B cell (primary cell): ENCODE data around the gene BEST2. TPM values are rescaled to one million over a fixed set of nuclear protein-coding genes. Genes with fewer than 3 reads are reported as not detected.

Experiments used
- ATAC-seq: fragments of 200-7000 bp; cut with Tn5 transposase; one replicate; pipeline ENCODE4 v1.10.0; 2021; ENCODE audit warnings: low read depth, mild to moderate bottlenecking, moderate number of reproducible peaks, moderate library complexity
- CTCF ChIA-PET: fragments of 350-600 bp; sonication (Branson Sonifier 250); formaldehyde crosslinking; loops from one replicate; lab custom pipeline; 2021; ENCODE audit warnings: antibody characterized with exemption, inconsistent platforms; lab: Charles Lee
- POLR2A ChIA-PET: fragments of 350-600 bp; sonication (Branson Sonifier 250); formaldehyde crosslinking; loops from one replicate; lab custom pipeline; 2021; ENCODE audit warnings: antibody characterized with exemption; lab: Charles Lee
- DNase-seq: peaks from one replicate; pipeline ENCODE4 v3.0.0; 2013
- H2AFZ ChIP-seq: 2 replicates; pipeline ENCODE4 v1.6.1; 2012; ENCODE audit warnings: mild to moderate bottlenecking, low read depth, low read length; ENCODE audit not compliant: insufficient read depth, poor library complexity, severe bottlenecking
- H3K27ac ChIP-seq, 2 donors: 1 replicate in 1 of 2; 2 replicates in 1 of 2; pipeline ENCODE4 v1.5.1; 2012 to 2013; ENCODE audit warnings: low read length in 2 of 2, mild to moderate bottlenecking in 2 of 2, moderate library complexity in 1 of 2
- H3K27me3 ChIP-seq, 4 experiments: fragments of 200-600 bp in 1 of 4; sonication (generic) in 1 of 4; replicated peaks in 1 of 4; 1 replicate in 2 of 4; 2 replicates in 2 of 4; pipeline versions ENCODE4 v1.6.1 to v1.7.0; 2013 to 2016; ENCODE audit warnings: low read length in 3 of 4, mild to moderate bottlenecking in 2 of 4, mixed read lengths in 1 of 4, moderate library complexity in 1 of 4; ENCODE audit not compliant: insufficient read depth in 4 of 4, control insufficient read depth in 3 of 4; ENCODE audit errors: control extremely low read depth in 1 of 4
- H3K36me3 ChIP-seq, 2 experiments: replicated peaks in 1 of 2; 1 replicate in 1 of 2; 2 replicates in 1 of 2; pipeline versions ENCODE4 v1.6.1 to v1.7.1; 2013; ENCODE audit warnings: low read length in 1 of 2; ENCODE audit not compliant: insufficient read depth in 2 of 2, control insufficient read depth in 1 of 2; ENCODE audit errors: control extremely low read depth in 1 of 2, extremely low read depth in 1 of 2
- H3K4me1 ChIP-seq, 2 donors: fragments of 200-600 bp in 1 of 2; sonication (generic) in 1 of 2; 1 replicate in 1 of 2; 2 replicates in 1 of 2; pipeline versions ENCODE4 v1.5.1 to v1.6.1; 2013 to 2017; ENCODE audit warnings: low read length in 2 of 2; ENCODE audit not compliant: control insufficient read depth in 2 of 2, insufficient read depth in 2 of 2
- H3K4me2 ChIP-seq: replicated peaks from 2 replicates; pipeline ENCODE3; 2012; ENCODE audit warnings: mild to moderate bottlenecking, low read depth, low read length; ENCODE audit not compliant: poor library complexity, severe bottlenecking
- H3K4me3 ChIP-seq, 5 experiments: fragments of 200-600 bp in 1 of 5; sonication (generic) in 1 of 5; 1 replicate in 3 of 5; 2 replicates in 2 of 5; pipeline versions ENCODE4 v1.5.1 to v1.7.0; 2011 to 2016; ENCODE audit warnings: low read length in 4 of 5, mild to moderate bottlenecking in 4 of 5, low read depth in 2 of 5, control low read depth in 1 of 5, moderate library complexity in 1 of 5; ENCODE audit not compliant: insufficient read depth in 1 of 5; ENCODE audit errors: control extremely low read depth in 1 of 5, extremely low read depth in 1 of 5
- H3K79me2 ChIP-seq: fragments of 200-600 bp; sonication (generic); one replicate; pipeline ENCODE4 v1.6.0; 2016; ENCODE audit warnings: low read length; ENCODE audit not compliant: control insufficient read depth, insufficient read depth
- H3K9ac ChIP-seq: fragments of 200-600 bp; sonication (generic); 2 replicates; pipeline ENCODE4 v1.6.1; 2017; ENCODE audit warnings: mild to moderate bottlenecking, low read length, moderate library complexity
- H3K9me3 ChIP-seq, 3 donors: one replicate each; pipeline versions ENCODE4 v1.6.1 to v1.7.1; 2013; ENCODE audit warnings: low read length in 2 of 3; ENCODE audit not compliant: control insufficient read depth in 2 of 3, insufficient read depth in 1 of 3; ENCODE audit errors: control extremely low read depth in 1 of 3
- H4K20me1 ChIP-seq: 2 replicates; pipeline ENCODE4 v1.6.0; 2012; ENCODE audit warnings: mild to moderate bottlenecking, low read length; ENCODE audit not compliant: insufficient read depth, control insufficient read depth, poor library complexity, severe bottlenecking
- H3K27ac Mint-ChIP-seq: one replicate; pipeline ENCODE4 v1.8.0; 2021; ENCODE audit warnings: mixed read lengths
- H3K27me3 Mint-ChIP-seq: one replicate; pipeline ENCODE4 v1.8.0; 2021; ENCODE audit warnings: mixed read lengths
- H3K4me1 Mint-ChIP-seq: one replicate; pipeline ENCODE4 v1.8.0; 2021; ENCODE audit warnings: mixed read lengths
- H3K4me3 Mint-ChIP-seq: one replicate; pipeline ENCODE4 v1.8.0; 2021; ENCODE audit warnings: mixed read lengths
- H3K9me3 Mint-ChIP-seq: one replicate; pipeline ENCODE4 v1.8.0; 2022; ENCODE audit warnings: mixed read lengths; ENCODE audit not compliant: insufficient read depth
- CTCF ChIP-seq: fragments of 200-600 bp; IDR thresholded peaks from one replicate; pipeline ENCODE4 v1.8.0; 2022; ENCODE audit warnings: antibody characterized with exemption, mild to moderate bottlenecking
- EZH2 ChIP-seq: IDR thresholded peaks from 2 replicates; pipeline ENCODE4 v1.6.1; 2012; ENCODE audit warnings: borderline replicate concordance, low read depth, mild to moderate bottlenecking, moderate library complexity, low read length; ENCODE audit not compliant: insufficient read depth, poor library complexity, severe bottlenecking
- WGBS: methylation state at CpG from one replicate; pipeline ENCODE4 v1.1.5; 2013; ENCODE audit warnings: missing lambda C conversion rate; ENCODE audit not compliant: insufficient coverage; 5-methylcytosine and 5-hydroxymethylcytosine counted together
- intact Hi-C: fragments of 100-400 bp; cut with micrococcal nuclease; formaldehyde crosslinking; loops from one replicate; pipeline ENCODE4 v1.10.0; 2022
- polyA plus RNA-seq: library from polyadenylated mRNA; depleted of rRNA; stranded (reverse); fragments of >200 nt; gene quantifications from 2 replicates; pipeline ENCODE4 v1.2.3, GENCODE V29; 2012
- total RNA-seq, 2 donors: library from RNA; stranded (reverse); fragments of 120-200 nt in 1 of 2; gene quantifications; 1 replicate in 1 of 2; 2 replicates in 1 of 2; pipeline versions ENCODE4 v1.2.3 to v1.2.4, GENCODE V29; 2013 to 2022

Gene BEST2
- total and polyA plus RNA-seq, 2 donors (not counting 1 experiment from before 2014, with no cell fraction given), result 0.07 TPM; not detected in 1

DNA sequence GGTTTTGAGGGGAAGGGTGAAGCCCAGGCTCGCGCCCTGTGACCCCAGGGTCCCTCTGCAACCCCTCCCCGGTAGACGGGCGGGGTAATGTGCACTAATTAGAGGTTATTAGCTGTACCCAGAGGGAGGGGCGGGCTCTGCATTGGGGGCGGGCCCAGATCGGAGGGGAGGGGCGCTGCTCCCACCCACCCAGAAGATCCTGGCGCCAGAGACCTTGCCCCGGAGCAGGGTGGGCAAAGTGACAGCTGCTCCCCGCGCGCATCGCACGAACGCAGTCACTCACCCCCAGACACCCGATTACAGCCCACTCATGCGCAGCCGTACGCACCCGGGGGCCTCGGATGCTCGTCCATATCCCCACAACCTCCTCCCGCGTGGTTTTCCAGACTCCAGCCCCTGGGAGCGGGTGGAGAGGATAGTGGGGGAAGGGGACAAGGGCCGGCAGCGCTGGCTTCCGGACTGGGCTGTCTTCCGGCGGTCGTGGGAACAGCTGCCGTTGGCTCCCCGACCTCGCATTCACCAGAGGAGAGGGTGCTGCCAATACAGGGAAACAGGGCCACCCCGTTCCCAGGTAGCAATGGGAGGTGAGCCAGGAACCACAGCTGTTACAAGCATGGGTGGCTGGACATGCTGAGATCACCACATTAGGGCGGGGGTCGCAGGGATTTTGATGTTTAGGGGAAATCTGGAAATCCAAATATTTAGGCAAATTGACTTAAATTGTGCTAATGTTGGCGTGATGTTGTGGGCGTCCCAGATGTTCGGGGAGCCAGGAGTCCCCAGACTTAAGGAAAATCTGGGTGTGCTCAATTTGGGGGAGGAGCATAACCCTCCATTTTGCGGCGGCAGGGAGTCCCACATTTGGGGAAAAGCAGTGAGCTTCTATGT, 26.7 kb downstream of the BEST2 start:
- peaks cover 34 to 54% of the 10 kb centered on the region in 2 donors for H3K4me1 ChIP-seq
- TF ChIP-seq EZH2 (no peak), CTCF (no peak)
- ATAC-seq (peak; percentile 2), DNase-seq (peak; percentile 80)
- H3K9me3 ChIP-seq, result no peaks in the 10 kb centered on the region
- intact Hi-C loops, result no loop called here
- H3K79me2 ChIP-seq, result peaks cover 2% of the 10 kb centered on the region
- no peaks in the 10 kb centered on the region for H4K20me1 ChIP-seq
- peak overlapping the region; percentile 95 for H3K4me2 ChIP-seq
- Mint-ChIP-seq H3K27me3 (no peaks in the 10 kb centered on the region), H3K9me3 (no peaks in the 10 kb centered on the region), H3K4me1 (peaks cover 49% of the 10 kb centered on the region), H3K4me3 (peak overlapping the region; percentile 88), H3K27ac (peak overlapping the region; percentile 84)
- CTCF ChIA-PET, result interaction anchor here (0.5 to 27.9 kb wide), 9 partner anchors 9 to 96 kb away, joined by 3 to 1147 read pairs (median 5); partner anchors contain the start of genes DHPS, JUNB, PRDX2 and RNASEH2A
- H2AFZ ChIP-seq, result peak overlapping the region; percentile 73
- H3K27me3 ChIP-seq, result no peaks in the 10 kb centered on the region
- no peaks in the 10 kb centered on the region for H3K36me3 ChIP-seq
- H3K9ac ChIP-seq, result peak overlapping the region; percentile 78
- 8% methylated on average over 31 of the region's 44 CpGs for WGBS
- peak overlapping the region; percentile 83 to 86 for H3K27ac ChIP-seq
- POLR2A ChIA-PET, result interaction anchor here (0.6 to 6.9 kb wide), 10 partner anchors 9 to 340 kb away, joined by 3 to 233 read pairs (median 6); partner anchors contain the start of genes DNASE2, JUNB, NACC1 and RNASEH2A
- peak overlapping the region; percentile 63 to 89 (median 75) for H3K4me3 ChIP-seq

DNA sequence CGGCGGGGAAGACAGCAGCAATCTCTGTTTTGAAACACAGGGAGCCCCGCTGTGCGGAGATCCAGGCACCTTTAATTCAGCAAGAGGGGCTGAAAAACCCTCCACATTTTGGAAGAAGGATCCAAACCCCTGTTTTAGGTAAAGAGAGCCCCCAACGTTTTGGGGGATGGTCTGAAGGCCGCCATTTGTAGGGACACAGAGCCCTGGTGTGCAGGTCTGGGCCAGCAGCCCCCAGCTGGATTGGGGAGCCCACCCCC, 27.2 kb downstream of the BEST2 start:
- H3K9me3 Mint-ChIP-seq, result no peaks in the 10 kb centered on the region
- ChIA-PET CTCF (interaction anchor here (0.5 to 27.9 kb wide), 8 partner anchors 9 to 97 kb away, joined by 3 to 1147 read pairs (median 20); partner anchors contain the start of genes DHPS, JUNB, PRDX2 and RNASEH2A), POLR2A (interaction anchor here (0.6 to 6.9 kb wide), 4 partner anchors 9 to 49 kb away, joined by 4 to 233 read pairs (median 20); partner anchors contain the start of gene JUNB)
- H3K4me3 Mint-ChIP-seq, result peak overlapping the region; percentile 88
- peaks cover 51% of the 10 kb centered on the region for H3K4me1 Mint-ChIP-seq
- DNase-seq (no peak), ATAC-seq (no peak)
- TF ChIP-seq CTCF (no peak), EZH2 (no peak)
- 53% methylated on average over 6 of the region's 6 CpGs for WGBS
- H3K9ac ChIP-seq, result no peak overlapping the region
- H3K27me3 Mint-ChIP-seq, result no peaks in the 10 kb centered on the region
- no peaks in the 10 kb centered on the region for H3K36me3 ChIP-seq
- peak overlapping the region; percentile 83 to 86 for H3K27ac ChIP-seq
- intact Hi-C loops, result no loop called here
- H4K20me1 ChIP-seq, result no peaks in the 10 kb centered on the region
- peaks cover 39 to 60% of the 10 kb centered on the region in 2 donors for H3K4me1 ChIP-seq
- peak overlapping the region; percentile 84 for H3K27ac Mint-ChIP-seq
- peak overlapping the region in 3 of 5 experiments; percentile 66 to 88 (median 75) for H3K4me3 ChIP-seq
- H3K4me2 ChIP-seq, result peak overlapping the region; percentile 95
- no peaks in the 10 kb centered on the region for H3K27me3 ChIP-seq
- peaks cover 2% of the 10 kb centered on the region for H3K79me2 ChIP-seq
- H3K9me3 ChIP-seq, result no peaks in the 10 kb centered on the region
- H2AFZ ChIP-seq, result peak overlapping the region; percentile 20
